GM20431 (cell line): Measurements from ENCODE around the gene ARHGAP30.
"Not testable (repeated sequence)": the region's sequence is repeated elsewhere in the genome, so short reads cannot be mapped to it uniquely, and the experiment has no call there.

Source experiments
- in situ Hi-C: fragments of 300-500 bp; cut with MseI, MboI; formaldehyde crosslinking; loops from one replicate; pipeline ENCODE4 v1.15.0; 2020; ENCODE audit warnings: low sequenced_read_pairs; ENCODE audit not compliant: unreplicated experiment

ARHGAP30 gene

GRCh38 chr1:161044908-161045735 lies 24.6 kb downstream of the ARHGAP30 start:
- in situ Hi-C loops = no loop called here

GRCh38 chr1:161044535-161044907 lies 25.2 kb downstream of the ARHGAP30 start:
- in situ Hi-C loops = no loop called here

- in situ Hi-C loops = no loop called here
Measured at GRCh38 chr1:161039546-161039945, 30.1 kb downstream of the ARHGAP30 start.

GRCh38 chr1:161039154-161039545 lies 30.5 kb downstream of the ARHGAP30 start:
- in situ Hi-C loops = no loop called here

GRCh38 chr1:161038523-161039153 lies 31.1 kb downstream of the ARHGAP30 start, which contains the start of gene TSTD1:
TSTD1 (minus strand) TSS chr1:161038964; CDS start chr1:161038889, 75 bp downstream.
- in situ Hi-C loops = no loop called here

GRCh38 chr1:161037661-161038522 lies 31.8 kb downstream of the ARHGAP30 start:
- in situ Hi-C loops = no loop called here

- in situ Hi-C loops = no loop called here
Measured at GRCh38 chr1:161033751-161034150, 35.9 kb downstream of the ARHGAP30 start.

- in situ Hi-C loops = no loop called here
Measured at GRCh38 chr1:161032409-161032808, 37.3 kb downstream of the ARHGAP30 start.

GRCh38 chr1:161031874-161032273 lies 37.8 kb downstream of the ARHGAP30 start:
- in situ Hi-C loops = no loop called here

GRCh38 chr1:161029466-161029865 lies 40.2 kb downstream of the ARHGAP30 start:
- in situ Hi-C loops = not testable (repeated sequence)

- in situ Hi-C loops = not testable (repeated sequence)
Measured at GRCh38 chr1:161026954-161027353, 42.7 kb downstream of the ARHGAP30 start.

GRCh38 chr1:161022432-161022831 lies 47.3 kb downstream of the ARHGAP30 start:
- in situ Hi-C loops = not testable (repeated sequence)

- in situ Hi-C loops = no loop called here
Measured at GRCh38 chr1:161021970-161022353, 47.7 kb downstream of the ARHGAP30 start.

GRCh38 chr1:161021165-161021969 lies 48.3 kb downstream of the ARHGAP30 start:
- in situ Hi-C loops = no loop called here

- in situ Hi-C loops = no loop called here
Measured at GRCh38 chr1:161020509-161021164, 49.1 kb downstream of the ARHGAP30 start, which contains the start of gene F11R. F11R (minus strand) TSS chr1:161021152; CDS start chr1:161021073, 79 bp downstream.

- in situ Hi-C loops = no loop called here
Measured at GRCh38 chr1:161019751-161020495, 49.8 kb downstream of the ARHGAP30 start.

- in situ Hi-C loops = not testable (repeated sequence)
Measured at GRCh38 chr1:161019111-161019660, 50.5 kb downstream of the ARHGAP30 start.

GRCh38 chr1:161018631-161018930 lies 51.1 kb downstream of the ARHGAP30 start:
- in situ Hi-C loops = no loop called here
